ENCODE measurements around the gene AKR1E2. TPM values are rescaled to one million over a fixed set of nuclear protein-coding genes. Genes with fewer than 3 reads are reported as not detected.

Gene AKR1E2
- total RNA-seq, 3 donors from 2014 or later (not counting 1 experiment from before 2014, with no cell fraction given), result 0.56 to 4.0 (median 3.7) TPM

DNA sequence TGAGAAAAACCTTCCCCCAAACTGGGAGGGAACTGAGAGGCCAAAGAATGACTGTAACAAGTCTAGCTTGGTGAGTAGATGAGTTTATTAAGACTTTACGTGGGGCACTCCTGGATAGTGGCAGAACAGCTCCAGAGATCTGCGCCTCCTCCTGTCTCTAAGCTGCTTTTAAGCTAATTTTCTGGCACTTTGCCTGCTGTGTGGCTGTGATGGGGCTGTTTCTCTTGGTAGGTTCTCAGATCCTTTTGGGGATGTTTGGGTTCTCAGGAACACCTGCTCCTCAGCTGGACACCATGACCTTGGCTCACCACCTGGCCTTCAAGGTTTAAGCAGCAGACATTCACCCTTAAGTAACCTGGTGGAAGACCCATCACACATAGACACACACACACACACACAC lies 68.3 kb downstream of the AKR1E2 start:
- no peak overlapping the region for H3K27ac ChIP-seq (ENCODE audit: low read length)
- no peak overlapping the region for H3K4me3 ChIP-seq (ENCODE audit: low read length)
- Mint-ChIP-seq H3K9me3 (no peaks in the 10 kb centered on the region), H3K27ac (no peak overlapping the region), H3K27me3 (ENCODE audit: low read depth in 2 of 2) (peaks cover 7 to 24% of the 10 kb centered on the region in 2 donors), H3K4me1 (no peaks in the 10 kb centered on the region), H3K36me3 (no peaks in the 10 kb centered on the region), H3K4me3 (no peak overlapping the region)
- ATAC-seq (no peak), DNase-seq (no peak)
- no peaks in the 10 kb centered on the region for H3K9me3 ChIP-seq (ENCODE audit: control insufficient read depth, insufficient read depth, low read length)
- intact Hi-C loops (cut with micrococcal nuclease), result no loop called here
- H3K4me1 ChIP-seq (ENCODE audit: control insufficient read depth, insufficient read depth, low read length), result no peaks in the 10 kb centered on the region
- H3K27me3 ChIP-seq (ENCODE audit: control insufficient read depth, insufficient read depth, low read length), result no peaks in the 10 kb centered on the region
- no peaks in the 10 kb centered on the region for H3K36me3 ChIP-seq (ENCODE audit: control insufficient read depth, insufficient read depth, low read length)
- TF ChIP-seq, protein P1, sequence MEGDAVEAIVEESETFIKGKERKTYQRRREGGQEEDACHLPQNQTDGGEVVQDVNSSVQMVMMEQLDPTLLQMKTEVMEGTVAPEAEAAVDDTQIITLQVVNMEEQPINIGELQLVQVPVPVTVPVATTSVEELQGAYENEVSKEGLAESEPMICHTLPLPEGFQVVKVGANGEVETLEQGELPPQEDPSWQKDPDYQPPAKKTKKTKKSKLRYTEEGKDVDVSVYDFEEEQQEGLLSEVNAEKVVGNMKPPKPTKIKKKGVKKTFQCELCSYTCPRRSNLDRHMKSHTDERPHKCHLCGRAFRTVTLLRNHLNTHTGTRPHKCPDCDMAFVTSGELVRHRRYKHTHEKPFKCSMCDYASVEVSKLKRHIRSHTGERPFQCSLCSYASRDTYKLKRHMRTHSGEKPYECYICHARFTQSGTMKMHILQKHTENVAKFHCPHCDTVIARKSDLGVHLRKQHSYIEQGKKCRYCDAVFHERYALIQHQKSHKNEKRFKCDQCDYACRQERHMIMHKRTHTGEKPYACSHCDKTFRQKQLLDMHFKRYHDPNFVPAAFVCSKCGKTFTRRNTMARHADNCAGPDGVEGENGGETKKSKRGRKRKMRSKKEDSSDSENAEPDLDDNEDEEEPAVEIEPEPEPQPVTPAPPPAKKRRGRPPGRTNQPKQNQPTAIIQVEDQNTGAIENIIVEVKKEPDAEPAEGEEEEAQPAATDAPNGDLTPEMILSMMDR (IDR thresholded peaks at IDR 0.05), result no peak
- WGBS (ENCODE audit: insufficient coverage), result 88% methylated on average over 2 of the region's 2 CpGs

Other genes starting within 250 kb of the AKR1E2 start
- gene AKR1C1, start 137.2 kb downstream of the AKR1E2 start, total RNA-seq, result under 1 TPM; 0.16 to 0.93 (median 0.63) TPM
- not detected for gene AKR1C2, start 177.7 kb downstream of the AKR1E2 start, total RNA-seq